Testis (tissue), 3 donors: ENCODE data around the gene OTUD6A. TPM values are rescaled to one million over a fixed set of nuclear protein-coding genes. Genes with fewer than 3 reads are reported as not detected.

Experiments used
- DNase-seq: peaks from one replicate; pipeline ENCODE4 v3.0.0-alpha.2; 2019
- H3K27ac ChIP-seq, 2 donors: fragments of 200-600 bp; sonication (generic); one replicate each; pipeline ENCODE4 v1.5.1; 2019
- H3K27me3 ChIP-seq: fragments of 200-600 bp; sonication (generic); one replicate; pipeline ENCODE4 v1.5.1; 2019
- H3K36me3 ChIP-seq: fragments of 200-600 bp; sonication (generic); one replicate; pipeline ENCODE4 v1.5.1; 2017; ENCODE audit warnings: low read depth; ENCODE audit errors: missing control alignments
- H3K4me1 ChIP-seq: fragments of 200-600 bp; sonication (generic); one replicate; pipeline ENCODE4 v1.5.1; 2019
- H3K4me3 ChIP-seq, 2 donors: fragments of 200-600 bp; sonication (generic); one replicate each; pipeline ENCODE4 v1.5.1; 2017 to 2019
- H3K9me3 ChIP-seq: fragments of 200-600 bp; sonication (generic); one replicate; pipeline ENCODE4 v1.5.1; 2017
- CTCF ChIP-seq, 3 experiments: fragments of 450-650 bp in 2 of 3; fragments of 200-600 bp in 1 of 3; sonication (generic) in 1 of 3; IDR thresholded peaks; one replicate each; pipeline ENCODE4 v1.5.1; 2016 to 2019; ENCODE audit warnings: antibody characterized with exemption in 3 of 3, mild to moderate bottlenecking in 2 of 3, moderate library complexity in 1 of 3
- POLR2A ChIP-seq: fragments of 450-650 bp; IDR thresholded peaks from one replicate; pipeline ENCODE4 v1.6.1; 2017; ENCODE audit warnings: antibody characterized with exemption, mild to moderate bottlenecking, moderate library complexity
- WGBS, 2 donors: methylation state at CpG; one replicate each; pipeline ENCODE4 v1.1.5; 2018; 5-methylcytosine and 5-hydroxymethylcytosine counted together
- intact Hi-C: fragments of 100-400 bp; cut with DNase I; formaldehyde crosslinking; loops from one replicate; pipeline ENCODE4 v1.15.1; 2023; ENCODE audit warnings: low total_unique reads
- polyA plus RNA-seq: library from polyadenylated mRNA; stranded (reverse); fragments of 350-450 nt; fragmentation: Illumina TruSeq; extraction: RNeasy Lipid Tissue Mini Kit (QIAGEN cat#74804); gene quantifications from one replicate; pipeline ENCODE4 v1.2.3, GENCODE V29; 2014; ENCODE audit warnings: low read depth, low replicate concordance; ENCODE audit not compliant: insufficient read depth
- total RNA-seq, 2 donors: library from RNA; depleted of rRNA; stranded (reverse); fragments of >200 nt; gene quantifications; one replicate each; pipeline ENCODE4 v1.2.3, GENCODE V29; 2016

Gene OTUD6A
- total and polyA plus RNA-seq, 3 donors from 2014 or later = 6.9 to 17.9 (median 8.1) TPM

GRCh38 chrX:70030301-70030767, 31.9 kb upstream of the OTUD6A start:
- Histone ChIP-seq H3K4me3 (no peak overlapping the region), H3K4me1 (no peaks in the 10 kb centered on the region), H3K9me3 (no peaks in the 10 kb centered on the region), H3K27me3 (no peaks in the 10 kb centered on the region), H3K27ac (no peak overlapping the region), H3K36me3 (no peaks in the 10 kb centered on the region)
- peak; percentile 21 for DNase-seq
- TF ChIP-seq POLR2A (no peak), CTCF (IDR thresholded peaks at IDR 0.05) (peak in 2 of 3 experiments; percentile 40 to 46)
- intact Hi-C loops = no loop called here
- WGBS, 2 donors = 8 to 35% methylated on average over 4 of the region's 4 CpGs

GRCh38 chrX:70032792-70033191, 29.5 kb upstream of the OTUD6A start:
- Histone ChIP-seq H3K9me3 (no peaks in the 10 kb centered on the region), H3K4me3 (no peak overlapping the region), H3K36me3 (no peaks in the 10 kb centered on the region), H3K27me3 (no peaks in the 10 kb centered on the region), H3K4me1 (no peaks in the 10 kb centered on the region), H3K27ac (no peak overlapping the region)
- TF ChIP-seq POLR2A = no peak
- TF ChIP-seq CTCF (IDR thresholded peaks at IDR 0.05) = no peak
- intact Hi-C loops = no loop called here
- WGBS, 2 donors = 33 to 54% methylated on average over 2 of the region's 2 CpGs
- no peak for DNase-seq

DNA sequence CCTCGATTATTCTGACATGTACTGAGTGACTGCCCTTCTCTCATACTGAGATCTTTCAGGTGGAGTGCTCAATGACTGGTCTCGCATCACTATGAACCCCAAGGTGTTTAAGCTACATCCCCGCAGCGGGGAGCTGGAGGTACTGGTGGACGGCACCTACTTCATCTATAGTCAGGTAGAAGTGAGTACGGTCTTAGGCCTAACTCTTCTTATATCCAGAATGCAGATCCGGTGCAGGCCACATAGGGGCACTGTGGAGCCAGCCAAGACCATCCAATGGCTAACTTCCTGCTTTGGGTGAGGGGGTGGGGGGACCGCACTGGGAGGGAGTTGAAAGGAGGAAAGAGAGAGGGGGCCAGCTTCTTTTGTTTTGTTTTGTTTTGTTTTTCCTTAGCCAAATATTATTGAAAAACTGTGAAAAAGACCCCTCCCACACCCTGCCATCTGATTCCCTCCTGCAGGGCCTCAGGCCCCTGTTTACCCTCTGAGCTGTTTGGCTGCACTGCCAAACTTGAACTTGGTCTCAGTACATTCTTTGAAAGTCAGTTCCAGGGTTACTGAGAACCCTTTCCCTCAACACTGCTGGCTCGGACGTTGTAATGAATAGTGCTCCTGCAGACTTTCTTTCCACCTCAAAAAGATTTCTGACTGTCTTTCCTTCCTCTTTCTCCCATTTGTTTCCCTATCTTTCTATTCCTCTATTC, 28.8 kb upstream of the OTUD6A start:
- intact Hi-C loops = no loop called here
- H3K27ac ChIP-seq = no peak overlapping the region
- H3K4me3 ChIP-seq = no peak overlapping the region
- TF ChIP-seq POLR2A (no peak), CTCF (IDR thresholded peaks at IDR 0.05) (peak in 2 of 3 experiments; percentile 19 to 33)
- peak; percentile 51 for DNase-seq
- H3K4me1 ChIP-seq = no peaks in the 10 kb centered on the region
- no peaks in the 10 kb centered on the region for H3K27me3 ChIP-seq
- no peaks in the 10 kb centered on the region for H3K9me3 ChIP-seq
- H3K36me3 ChIP-seq = no peaks in the 10 kb centered on the region
- 63 to 85% methylated on average over 7 to 10 of the region's 10 CpGs for WGBS, 2 donors

GRCh38 chrX:70034646-70035045, 27.6 kb upstream of the OTUD6A start:
- Histone ChIP-seq H3K36me3 (no peaks in the 10 kb centered on the region), H3K4me3 (no peak overlapping the region), H3K9me3 (no peaks in the 10 kb centered on the region), H3K27ac (no peak overlapping the region), H3K27me3 (no peaks in the 10 kb centered on the region), H3K4me1 (no peaks in the 10 kb centered on the region)
- WGBS, 2 donors = 90 to 92% methylated on average over 3 to 4 of the region's 4 CpGs
- DNase-seq = no peak
- TF ChIP-seq CTCF (IDR thresholded peaks at IDR 0.05) (no peak), POLR2A (no peak)
- intact Hi-C loops = loop anchor here (5.0 kb wide), 1 partner anchor 63 kb away; no protein-coding TSS in a partner anchor

DNA sequence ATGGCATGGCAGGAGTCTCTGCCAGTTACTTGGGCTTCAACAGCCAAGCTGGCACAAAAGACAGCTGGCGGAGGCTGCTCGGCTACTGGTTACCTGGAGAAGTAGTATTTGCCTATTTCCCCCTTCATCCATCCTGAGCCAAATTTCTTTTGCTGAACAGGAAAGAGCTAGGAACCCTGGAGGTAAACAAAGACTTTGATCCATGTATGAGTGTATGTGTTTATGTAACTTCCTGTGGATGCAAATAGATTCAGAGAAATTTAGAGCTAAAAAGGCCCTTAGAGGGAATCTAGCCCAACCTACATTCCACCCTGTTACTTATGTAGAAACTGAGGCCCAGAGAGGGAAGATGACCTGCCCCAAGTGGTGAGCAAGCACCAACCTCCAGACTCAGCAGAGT, 23.7 kb upstream of the OTUD6A start:
- no peak for DNase-seq
- Histone ChIP-seq H3K36me3 (no peaks in the 10 kb centered on the region), H3K27ac (no peak overlapping the region), H3K27me3 (no peaks in the 10 kb centered on the region), H3K4me3 (no peak overlapping the region), H3K4me1 (no peaks in the 10 kb centered on the region), H3K9me3 (no peaks in the 10 kb centered on the region)
- intact Hi-C loops = loop anchor here (5.0 kb wide), 1 partner anchor 59 kb away; no protein-coding TSS in a partner anchor
- TF ChIP-seq POLR2A = no peak
- no peak for TF ChIP-seq CTCF (IDR thresholded peaks at IDR 0.05)
- 88 to 100% methylated on average over 1 to 2 of the region's 2 CpGs for WGBS, 2 donors
